Peyer's patch (tissue), 4 donors: ENCODE data around the gene LAD1. TPM values are rescaled to one million over a fixed set of nuclear protein-coding genes. Genes with fewer than 3 reads are reported as not detected.

Source experiments
- DNase-seq, 3 donors: peaks; one replicate each; pipeline ENCODE4 v3.0.0-alpha.2; 2017 to 2019
- H3K27ac ChIP-seq, 4 donors: fragments of 200-600 bp; sonication (generic); one replicate each; pipeline ENCODE4 v1.5.1; 2016 to 2019
- H3K27me3 ChIP-seq, 2 donors: fragments of 200-600 bp; sonication (generic); one replicate each; pipeline ENCODE4 v1.5.1; 2019
- H3K36me3 ChIP-seq, 3 donors: fragments of 200-600 bp; sonication (generic); one replicate each; pipeline ENCODE4 v1.5.1; 2016 to 2019
- H3K4me1 ChIP-seq, 4 donors: fragments of 200-600 bp; sonication (generic); one replicate each; pipeline ENCODE4 v1.5.1; 2016 to 2019
- H3K4me3 ChIP-seq, 4 donors: fragments of 200-600 bp; sonication (generic); 1 replicate in 3 of 4; 2 replicates in 1 of 4; pipeline ENCODE4 v1.5.1; 2016 to 2019; ENCODE audit warnings: mild to moderate bottlenecking in 1 of 4
- H3K9me3 ChIP-seq, 4 donors: fragments of 200-600 bp; sonication (generic); one replicate each; pipeline ENCODE4 v1.5.1; 2016 to 2019; ENCODE audit warnings: mild to moderate bottlenecking in 1 of 4
- POLR2A ChIP-seq, 2 donors: fragments of 450-650 bp; IDR thresholded peaks; one replicate each; pipeline ENCODE4 v1.5.1; 2017; ENCODE audit warnings: antibody characterized with exemption in 2 of 2, mild to moderate bottlenecking in 2 of 2, moderate library complexity in 2 of 2
- total RNA-seq, 4 donors: library from RNA; depleted of rRNA; stranded (reverse); fragments of >200 nt; gene quantifications; one replicate each; pipeline ENCODE4 v1.1.0, GENCODE V29; 2016
- TF ChIP-seq, protein P1 (sequence below), 6 experiments: fragments of 450-650 bp in 4 of 6; fragments of 200-600 bp in 2 of 6; sonication (generic) in 1 of 6; IDR thresholded peaks; one replicate each; pipeline ENCODE4 v1.5.1; 2017 to 2019; ENCODE audit warnings: antibody characterized with exemption in 6 of 6, mild to moderate bottlenecking in 3 of 6, moderate library complexity in 1 of 6

Gene LAD1
- total RNA-seq, 4 donors from 2014 or later, result 106 to 224 (median 192) TPM

- Histone ChIP-seq H3K4me1 (peaks cover 0 to 41% (median 3%) of the 10 kb centered on the region in 4 donors), H3K36me3 (no peaks in the 10 kb centered on the region), H3K4me3 (no peak overlapping the region), H3K9me3 (no peaks in the 10 kb centered on the region), H3K27ac (no peak overlapping the region), H3K27me3 (no peaks in the 10 kb centered on the region)
- no peak for TF ChIP-seq POLR2A (IDR thresholded peaks at IDR 0.05)
- TF ChIP-seq, protein P1, sequence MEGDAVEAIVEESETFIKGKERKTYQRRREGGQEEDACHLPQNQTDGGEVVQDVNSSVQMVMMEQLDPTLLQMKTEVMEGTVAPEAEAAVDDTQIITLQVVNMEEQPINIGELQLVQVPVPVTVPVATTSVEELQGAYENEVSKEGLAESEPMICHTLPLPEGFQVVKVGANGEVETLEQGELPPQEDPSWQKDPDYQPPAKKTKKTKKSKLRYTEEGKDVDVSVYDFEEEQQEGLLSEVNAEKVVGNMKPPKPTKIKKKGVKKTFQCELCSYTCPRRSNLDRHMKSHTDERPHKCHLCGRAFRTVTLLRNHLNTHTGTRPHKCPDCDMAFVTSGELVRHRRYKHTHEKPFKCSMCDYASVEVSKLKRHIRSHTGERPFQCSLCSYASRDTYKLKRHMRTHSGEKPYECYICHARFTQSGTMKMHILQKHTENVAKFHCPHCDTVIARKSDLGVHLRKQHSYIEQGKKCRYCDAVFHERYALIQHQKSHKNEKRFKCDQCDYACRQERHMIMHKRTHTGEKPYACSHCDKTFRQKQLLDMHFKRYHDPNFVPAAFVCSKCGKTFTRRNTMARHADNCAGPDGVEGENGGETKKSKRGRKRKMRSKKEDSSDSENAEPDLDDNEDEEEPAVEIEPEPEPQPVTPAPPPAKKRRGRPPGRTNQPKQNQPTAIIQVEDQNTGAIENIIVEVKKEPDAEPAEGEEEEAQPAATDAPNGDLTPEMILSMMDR (IDR thresholded peaks at IDR 0.05), result peak in 4 of 6 experiments; percentile 87 to 95 (median 94)
- DNase-seq, result peak; percentile 55 to 93 (median 91)
Measured at GRCh38 chr1:201408176-201408833, 9.2 kb upstream of the LAD1 start.

- TF ChIP-seq, protein P1 (IDR thresholded peaks at IDR 0.05), result peak in 1 of 6 experiments; percentile 1
- no peak for TF ChIP-seq POLR2A (IDR thresholded peaks at IDR 0.05)
- DNase-seq, result peak in 2 of 3 donors; percentile 69 to 73
- H3K4me1 ChIP-seq, result peaks cover 0 to 41% (median 3%) of the 10 kb centered on the region in 4 donors
- no peaks in the 10 kb centered on the region for H3K9me3 ChIP-seq
- no peak overlapping the region for H3K4me3 ChIP-seq
- no peaks in the 10 kb centered on the region for H3K27me3 ChIP-seq
- peak overlapping the region in 3 of 4 donors; percentile 60 to 98 (median 93) for H3K27ac ChIP-seq
- H3K36me3 ChIP-seq, result no peaks in the 10 kb centered on the region
Measured at GRCh38 chr1:201406831-201407406, 7.8 kb upstream of the LAD1 start.

DNA sequence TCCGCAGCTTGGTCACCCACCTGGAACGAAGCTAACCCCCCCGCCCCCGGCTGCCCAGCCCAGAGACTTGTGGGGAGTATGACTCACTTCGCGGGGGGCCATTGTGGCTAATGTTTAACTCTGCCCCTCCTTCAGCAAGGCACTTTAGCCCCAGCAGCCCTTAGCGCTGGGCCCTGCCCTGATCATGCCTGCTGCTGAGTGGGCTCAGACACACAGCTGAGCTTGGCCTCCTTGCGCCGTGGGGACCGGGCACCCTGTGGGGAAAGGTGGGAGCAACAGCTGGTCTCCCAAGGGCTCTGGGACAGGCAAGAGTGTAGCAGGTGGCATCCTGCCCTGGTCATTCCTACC, 6.3 kb upstream of the LAD1 start:
- Histone ChIP-seq H3K36me3 (no peaks in the 10 kb centered on the region), H3K9me3 (no peaks in the 10 kb centered on the region), H3K27me3 (no peaks in the 10 kb centered on the region), H3K4me3 (peak overlapping the region in 1 of 4 donors; percentile 34), H3K27ac (peak overlapping the region in 3 of 4 donors; percentile 60 to 98 (median 93)), H3K4me1 (peaks cover 0 to 41% (median 3%) of the 10 kb centered on the region in 4 donors)
- peak; percentile 50 to 79 for TF ChIP-seq POLR2A (IDR thresholded peaks at IDR 0.05)
- TF ChIP-seq, protein P1 (IDR thresholded peaks at IDR 0.05), result no peak
- DNase-seq, result peak in 2 of 3 donors; percentile 89 to 90

GRCh38 chr1:201404722-201405483, 5.8 kb upstream of the LAD1 start:
- H3K27me3 ChIP-seq, result no peaks in the 10 kb centered on the region
- peak overlapping the region in 3 of 4 donors; percentile 60 to 98 (median 93) for H3K27ac ChIP-seq
- H3K36me3 ChIP-seq, result no peaks in the 10 kb centered on the region
- H3K4me1 ChIP-seq, result peaks cover 0 to 41% (median 3%) of the 10 kb centered on the region in 4 donors
- peak; percentile 22 to 64 for TF ChIP-seq POLR2A (IDR thresholded peaks at IDR 0.05)
- TF ChIP-seq, protein P1 (IDR thresholded peaks at IDR 0.05), result peak in 1 of 6 experiments; percentile 5
- peak overlapping the region in 1 of 4 donors; percentile 34 for H3K4me3 ChIP-seq
- H3K9me3 ChIP-seq, result no peaks in the 10 kb centered on the region
- peak in 2 of 3 donors; percentile 80 to 84 for DNase-seq

- no peak for TF ChIP-seq POLR2A (IDR thresholded peaks at IDR 0.05)
- TF ChIP-seq, protein P1 (IDR thresholded peaks at IDR 0.05), result no peak
- DNase-seq, result no peak
- Histone ChIP-seq H3K27me3 (no peaks in the 10 kb centered on the region), H3K4me3 (no peak overlapping the region), H3K36me3 (no peaks in the 10 kb centered on the region), H3K9me3 (no peaks in the 10 kb centered on the region), H3K4me1 (peaks cover 0 to 41% (median 6%) of the 10 kb centered on the region in 4 donors), H3K27ac (peak overlapping the region in 3 of 4 donors; percentile 60 to 98 (median 93))
Measured at GRCh38 chr1:201404055-201404454, 4.9 kb upstream of the LAD1 start.
